Measurements from ENCODE around the gene C1QTNF5.

C1QTNF5 gene

DNA sequence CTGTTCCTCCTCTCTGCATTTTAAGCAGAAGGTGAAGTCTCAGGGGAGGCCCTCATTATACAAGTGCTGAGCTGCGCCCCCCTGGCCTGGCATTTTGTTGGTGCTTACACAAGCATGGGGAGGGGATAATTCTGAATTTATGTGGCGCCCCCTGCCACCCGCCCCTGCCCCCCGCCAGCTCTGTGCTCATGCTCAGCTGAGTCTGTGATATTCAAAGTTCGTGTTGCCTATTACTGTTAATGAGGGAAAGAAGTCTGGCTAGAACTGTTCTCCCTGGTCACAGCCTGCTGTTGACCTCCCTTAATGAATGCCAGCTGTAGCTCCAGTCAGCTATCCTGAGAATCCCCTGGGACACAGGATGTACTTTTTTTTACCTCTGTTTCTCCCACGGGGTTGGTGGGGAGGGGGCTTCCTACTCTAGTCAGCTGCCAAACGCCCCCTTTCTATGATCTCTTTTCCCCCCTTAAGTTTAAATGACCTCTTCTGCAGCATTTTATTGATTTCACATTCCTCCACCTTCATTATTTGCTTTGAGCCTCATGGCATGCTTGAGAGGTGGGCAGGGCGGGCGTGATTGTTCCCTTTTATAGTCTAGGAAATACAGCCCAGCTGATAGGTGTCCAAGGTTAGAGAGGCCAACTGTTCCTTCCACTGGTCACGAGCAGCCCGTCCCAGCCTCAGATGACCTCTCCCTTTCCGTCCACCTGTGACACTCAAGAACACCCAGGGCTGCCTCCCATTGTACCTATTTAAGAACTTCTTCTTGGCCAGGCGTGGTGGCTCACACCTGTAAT, 28.6 kb upstream of the C1QTNF5 start:
- TF ChIP-seq POLR2A (IDR thresholded peaks at IDR 0.05; ENCODE audit: low read depth, low read length): no peak
- DNase-seq (ENCODE audit: insufficient read length, low spot score) (no peak), FAIRE-seq (no peak)

GRCh38 chr11:119368121-119369034, 27.7 kb upstream of the C1QTNF5 start:
- no peak for TF ChIP-seq POLR2A (IDR thresholded peaks at IDR 0.05; ENCODE audit: low read depth, low read length)

GRCh38 chr11:119367661-119368120, 27.0 kb upstream of the C1QTNF5 start:
- FAIRE-seq (no peak), DNase-seq (ENCODE audit: insufficient read length, low spot score) (no peak)
- no peak for TF ChIP-seq POLR2A (IDR thresholded peaks at IDR 0.05; ENCODE audit: low read depth, low read length)

More at GRCh38 chr11:119368121-119369034, 27.7 kb upstream of the C1QTNF5 start:
- FAIRE-seq (no peak), DNase-seq (ENCODE audit: insufficient read length, low spot score) (no peak)

DNA sequence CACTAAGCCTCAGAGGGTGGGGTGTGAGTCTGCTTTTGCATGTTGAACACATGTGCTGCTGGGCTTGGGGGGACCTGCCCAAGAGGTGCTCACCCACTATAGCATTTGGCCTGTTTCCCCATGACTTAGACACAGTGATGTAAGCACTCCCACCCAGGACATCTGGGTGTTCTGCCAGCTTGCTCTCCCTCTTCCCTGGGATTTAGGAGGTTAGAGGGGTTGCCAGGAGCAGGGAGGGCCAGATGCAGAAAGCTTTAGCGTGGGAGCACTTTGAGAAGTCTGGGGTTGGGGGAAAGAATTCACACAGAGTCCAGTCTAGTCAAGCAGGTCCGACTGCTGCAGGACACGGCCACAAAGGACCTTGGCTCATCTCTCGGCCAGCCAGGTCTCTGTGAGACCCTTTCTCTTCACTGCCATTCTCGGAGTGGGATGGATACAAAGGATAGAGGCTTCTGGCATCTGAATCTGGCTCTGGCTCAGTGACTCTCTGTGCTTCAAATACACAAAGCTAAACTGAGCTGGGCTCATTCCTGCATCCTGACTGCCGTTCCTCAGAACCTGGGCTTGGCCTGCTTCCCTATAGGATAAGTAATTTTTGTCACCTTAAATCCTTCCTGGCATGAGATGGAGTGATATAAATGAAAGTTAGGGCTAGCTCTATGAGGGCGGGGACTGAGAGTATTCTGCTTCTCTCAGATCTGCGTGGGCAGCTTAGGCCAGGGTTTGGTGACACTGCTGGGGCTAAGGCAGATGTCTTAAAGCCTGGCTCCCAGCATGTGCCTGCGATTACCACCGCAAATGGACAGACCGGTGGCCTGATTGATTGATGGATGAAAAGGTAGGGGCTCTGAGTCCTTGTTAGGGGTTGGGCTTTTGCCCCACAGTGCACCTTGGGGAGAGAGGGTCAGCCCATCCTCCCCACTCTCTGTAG, 26.3 kb upstream of the C1QTNF5 start:
- FAIRE-seq (no peak), DNase-seq (ENCODE audit: insufficient read length, low spot score) (no peak)
- TF ChIP-seq POLR2A (IDR thresholded peaks at IDR 0.05; ENCODE audit: low read depth, low read length): no peak

- TF ChIP-seq POLR2A (IDR thresholded peaks at IDR 0.05; ENCODE audit: low read depth, low read length): no peak
- FAIRE-seq: no peak
- no peak for DNase-seq (ENCODE audit: insufficient read length, low spot score)
Observed at GRCh38 chr11:119365071-119365591, 24.4 kb upstream of the C1QTNF5 start.

- FAIRE-seq: no peak
- TF ChIP-seq POLR2A (IDR thresholded peaks at IDR 0.05; ENCODE audit: low read depth, low read length): 0 out of 2 replicates have a peak, but pooled peaks have one; percentile 23
- no peak for DNase-seq (ENCODE audit: insufficient read length, low spot score)
Observed at GRCh38 chr11:119363851-119364590, 23.3 kb upstream of the C1QTNF5 start.

GRCh38 chr11:119363081-119363850, 22.6 kb upstream of the C1QTNF5 start:
- DNase-seq (ENCODE audit: insufficient read length, low spot score) (no peak), FAIRE-seq (no peak)
- TF ChIP-seq POLR2A (IDR thresholded peaks at IDR 0.05; ENCODE audit: low read depth, low read length): no peak

GRCh38 chr11:119362741-119363080, 22.0 kb upstream of the C1QTNF5 start:
- no peak for FAIRE-seq
- no peak for TF ChIP-seq POLR2A (IDR thresholded peaks at IDR 0.05; ENCODE audit: low read depth, low read length)
- no peak for DNase-seq (ENCODE audit: insufficient read length, low spot score)

- DNase-seq (ENCODE audit: insufficient read length, low spot score) (no peak), FAIRE-seq (no peak)
- no peak for TF ChIP-seq POLR2A (IDR thresholded peaks at IDR 0.05; ENCODE audit: low read depth, low read length)
Observed at GRCh38 chr11:119361941-119362725, 21.4 kb upstream of the C1QTNF5 start.

- DNase-seq (ENCODE audit: insufficient read length, low spot score): peak; percentile 73
Observed at GRCh38 chr11:119361056-119361787, 20.5 kb upstream of the C1QTNF5 start.

More at GRCh38 chr11:119361056-119361787, 20.5 kb upstream of the C1QTNF5 start:
- peak; percentile 20 for FAIRE-seq
- TF ChIP-seq POLR2A (IDR thresholded peaks at IDR 0.05; ENCODE audit: low read depth, low read length): no peak
